C4-2B (cell line): ENCODE data around the gene MOV10L1.

Experiments used
- H3K27ac ChIP-seq: fragments of 450-650 bp; 2 replicates; pipeline ENCODE4 v1.5.1; 2017
- ZFX ChIP-seq: fragments of 450-650 bp; IDR thresholded peaks from 2 replicates; pipeline ENCODE4 v1.6.1; 2017
- TF ChIP-seq, protein P1 (sequence below): fragments of 450-650 bp; conservative IDR thresholded peaks from 2 replicates; pipeline ENCODE4 v1.5.1; 2017; ENCODE audit warnings: mild to moderate bottlenecking

The MOV10L1 gene

DNA sequence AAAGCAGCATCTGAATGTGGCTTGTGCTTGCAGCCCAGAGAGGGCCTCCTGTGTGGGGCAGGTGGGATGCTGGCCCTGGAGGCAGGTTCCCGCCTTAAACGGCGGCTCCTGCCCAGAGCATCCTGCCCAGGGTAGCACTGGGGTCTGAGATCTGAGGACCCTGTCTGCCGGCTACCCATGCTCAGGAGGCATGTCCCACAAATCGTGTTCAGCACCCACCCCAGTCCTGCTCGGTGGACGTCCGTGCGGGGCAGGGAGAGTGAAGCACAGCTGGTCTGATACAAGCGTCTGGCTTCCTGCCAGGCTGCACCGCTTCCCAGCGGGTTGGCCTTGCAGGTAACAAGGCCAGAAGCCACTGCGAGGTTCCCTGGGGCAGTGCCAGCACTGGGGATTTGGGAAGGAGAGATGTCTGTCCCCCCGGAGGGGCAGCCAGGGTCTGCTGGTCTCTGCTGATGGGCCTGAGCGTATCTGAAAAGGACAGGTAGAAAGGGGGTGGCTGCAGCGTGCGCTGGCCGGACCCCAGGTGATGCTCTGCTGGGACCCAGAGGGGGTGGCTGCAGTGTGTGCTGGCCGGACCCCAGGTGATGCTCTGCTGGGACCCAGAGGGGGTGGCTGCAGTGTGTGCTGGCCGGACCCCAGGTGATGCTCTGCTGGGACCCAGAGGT lies 99.5 kb downstream of the MOV10L1 start:
- H3K27ac ChIP-seq: peak overlapping the region; percentile 78

DNA sequence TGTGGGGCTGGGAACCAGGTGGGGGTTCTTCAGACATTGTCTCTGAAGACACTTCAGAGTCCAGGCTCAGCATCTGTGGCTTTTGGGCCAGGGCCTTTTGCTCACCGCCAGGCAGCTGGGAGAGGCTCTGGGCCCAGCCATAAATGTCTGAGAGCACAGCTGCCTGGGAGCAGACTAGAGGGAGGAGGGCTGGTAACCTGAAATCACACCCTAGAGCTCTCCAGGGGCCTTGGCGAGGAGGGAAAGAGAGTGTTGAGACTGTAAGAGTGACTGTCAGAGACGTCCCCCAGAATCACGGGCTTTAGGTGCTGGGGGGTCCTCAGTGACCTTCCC lies 100.0 kb downstream of the MOV10L1 start:
- peak overlapping the region; percentile 78 for H3K27ac ChIP-seq
- no peak for TF ChIP-seq ZFX
- TF ChIP-seq, protein P1, sequence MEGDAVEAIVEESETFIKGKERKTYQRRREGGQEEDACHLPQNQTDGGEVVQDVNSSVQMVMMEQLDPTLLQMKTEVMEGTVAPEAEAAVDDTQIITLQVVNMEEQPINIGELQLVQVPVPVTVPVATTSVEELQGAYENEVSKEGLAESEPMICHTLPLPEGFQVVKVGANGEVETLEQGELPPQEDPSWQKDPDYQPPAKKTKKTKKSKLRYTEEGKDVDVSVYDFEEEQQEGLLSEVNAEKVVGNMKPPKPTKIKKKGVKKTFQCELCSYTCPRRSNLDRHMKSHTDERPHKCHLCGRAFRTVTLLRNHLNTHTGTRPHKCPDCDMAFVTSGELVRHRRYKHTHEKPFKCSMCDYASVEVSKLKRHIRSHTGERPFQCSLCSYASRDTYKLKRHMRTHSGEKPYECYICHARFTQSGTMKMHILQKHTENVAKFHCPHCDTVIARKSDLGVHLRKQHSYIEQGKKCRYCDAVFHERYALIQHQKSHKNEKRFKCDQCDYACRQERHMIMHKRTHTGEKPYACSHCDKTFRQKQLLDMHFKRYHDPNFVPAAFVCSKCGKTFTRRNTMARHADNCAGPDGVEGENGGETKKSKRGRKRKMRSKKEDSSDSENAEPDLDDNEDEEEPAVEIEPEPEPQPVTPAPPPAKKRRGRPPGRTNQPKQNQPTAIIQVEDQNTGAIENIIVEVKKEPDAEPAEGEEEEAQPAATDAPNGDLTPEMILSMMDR: no peak

More for the DNA sequence above, 99.5 kb downstream of the MOV10L1 start:
- TF ChIP-seq, protein P1: no peak
- TF ChIP-seq ZFX: no peak

DNA sequence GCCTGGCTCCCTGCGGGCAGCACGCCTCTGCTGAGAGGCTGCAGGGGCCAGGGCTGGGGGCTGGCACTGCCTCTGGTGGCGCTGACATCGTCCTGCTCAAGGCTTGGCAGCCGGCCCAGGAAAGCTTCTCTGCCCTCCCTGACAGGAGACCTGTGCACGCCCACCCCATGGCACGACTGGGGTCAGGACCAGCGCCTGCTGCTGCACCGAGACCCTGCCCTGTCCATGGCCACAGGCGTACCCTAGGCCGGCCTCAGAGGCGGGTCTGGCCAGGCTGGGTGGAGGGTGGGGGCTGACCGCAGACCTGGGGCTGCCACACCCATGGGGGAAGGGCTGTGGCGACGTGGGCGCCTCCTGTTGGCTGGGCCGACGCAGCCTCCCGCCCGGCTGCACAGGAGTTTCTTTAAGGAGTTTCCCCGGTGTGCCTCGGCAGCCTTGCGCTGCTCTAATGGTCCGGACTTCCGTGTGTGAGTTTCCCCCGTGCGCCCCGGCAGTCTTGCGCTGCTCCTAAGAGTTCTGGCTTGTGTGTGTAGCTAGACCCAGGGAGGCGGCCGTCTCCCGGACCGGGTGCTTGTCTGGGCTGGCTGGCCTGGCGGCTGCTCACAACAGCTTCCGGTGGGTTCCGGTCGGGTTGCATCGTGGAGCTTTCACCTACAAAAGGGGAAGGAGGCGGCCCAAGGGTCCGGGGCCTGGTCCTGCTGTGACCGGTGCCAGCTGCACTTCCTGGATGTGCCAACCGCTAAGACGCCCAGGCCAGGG lies 100.6 kb downstream of the MOV10L1 start:
- TF ChIP-seq, protein P1: no peak; the same call in 1 of the 2 replicates
- peak overlapping the region; percentile 78 for H3K27ac ChIP-seq

DNA sequence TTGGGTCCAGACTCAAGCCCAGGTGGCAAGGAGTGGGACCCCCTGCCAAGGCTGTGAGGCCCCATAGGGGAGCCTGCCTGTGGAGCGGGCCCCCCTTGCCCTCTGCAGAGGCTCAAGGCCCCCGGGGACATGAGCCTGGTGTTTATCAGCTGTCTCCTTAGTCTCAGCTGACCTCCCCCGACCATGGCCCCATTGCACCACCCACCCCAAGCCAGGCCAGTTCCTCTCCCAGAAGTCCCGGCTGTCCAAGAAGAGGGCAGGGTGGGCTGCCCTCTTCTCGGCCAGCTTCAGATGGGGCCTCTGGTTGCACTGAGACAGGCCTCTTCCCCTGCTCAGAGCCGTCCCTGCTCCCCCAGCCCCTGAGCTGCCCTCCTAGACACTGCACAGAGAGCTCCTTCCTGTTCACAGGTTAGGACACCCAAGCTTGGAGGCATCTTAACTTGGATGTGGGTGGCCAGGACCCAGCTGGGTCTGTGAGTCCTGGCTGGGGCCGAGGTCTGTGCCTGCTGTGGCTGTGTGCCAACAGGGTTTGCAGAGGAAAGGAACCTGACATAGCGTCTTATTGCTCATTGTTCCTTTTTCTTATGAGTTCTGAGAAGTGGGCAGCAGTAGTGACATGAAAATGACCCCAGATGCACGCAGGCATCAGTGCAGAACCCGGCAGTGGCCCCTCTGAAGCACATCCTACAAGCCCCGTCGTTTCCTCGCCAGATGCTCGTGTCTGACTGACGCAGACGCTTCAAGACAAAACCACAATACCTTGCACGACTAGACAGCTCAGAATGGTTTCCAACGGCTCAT lies 101.3 kb downstream of the MOV10L1 start:
- TF ChIP-seq ZFX: no peak
- TF ChIP-seq, protein P1: no peak

DNA sequence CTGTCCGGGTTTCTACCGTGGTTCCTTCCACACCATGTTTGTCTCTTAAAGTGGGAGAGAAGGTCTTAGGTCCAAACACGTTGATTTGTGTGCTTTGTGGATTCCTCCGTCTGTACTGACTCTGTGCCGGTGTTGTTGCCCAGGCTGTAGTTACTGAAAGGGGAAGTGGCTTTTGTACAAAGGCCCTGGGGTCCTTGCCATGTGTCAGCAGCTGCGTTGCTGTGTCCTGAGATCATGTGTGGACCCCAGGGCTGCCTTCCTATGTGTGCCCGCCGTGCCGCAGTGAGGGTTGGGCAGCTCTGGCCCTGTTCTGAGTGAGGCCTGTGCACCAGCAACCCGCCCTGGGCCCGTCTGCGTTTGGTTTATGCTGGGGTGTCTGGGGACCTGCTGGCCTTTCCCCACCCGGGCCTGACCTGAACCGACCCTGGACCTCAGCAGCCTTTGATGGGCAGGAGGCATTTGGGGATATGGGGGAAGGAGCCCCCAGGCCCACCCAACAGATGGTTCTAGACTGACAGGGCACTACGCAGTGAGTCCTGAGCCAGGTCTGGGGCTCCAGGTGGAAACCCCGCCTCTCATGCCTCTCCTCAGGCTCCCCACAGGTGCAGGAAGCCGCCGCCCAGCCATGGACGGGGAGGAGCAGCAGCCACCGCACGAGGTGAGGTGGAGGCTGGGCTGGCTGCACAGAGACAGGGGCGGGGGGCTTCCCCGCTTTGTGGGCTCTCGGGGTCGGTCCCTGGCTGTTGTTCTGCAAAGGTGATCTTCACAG lies 102.8 kb downstream of the MOV10L1 start:
- H3K27ac ChIP-seq: peak overlapping the region; percentile 78; the same call in 1 of the 2 replicates

More for the DNA sequence above, 101.3 kb downstream of the MOV10L1 start:
- H3K27ac ChIP-seq: peak overlapping the region; percentile 78

DNA sequence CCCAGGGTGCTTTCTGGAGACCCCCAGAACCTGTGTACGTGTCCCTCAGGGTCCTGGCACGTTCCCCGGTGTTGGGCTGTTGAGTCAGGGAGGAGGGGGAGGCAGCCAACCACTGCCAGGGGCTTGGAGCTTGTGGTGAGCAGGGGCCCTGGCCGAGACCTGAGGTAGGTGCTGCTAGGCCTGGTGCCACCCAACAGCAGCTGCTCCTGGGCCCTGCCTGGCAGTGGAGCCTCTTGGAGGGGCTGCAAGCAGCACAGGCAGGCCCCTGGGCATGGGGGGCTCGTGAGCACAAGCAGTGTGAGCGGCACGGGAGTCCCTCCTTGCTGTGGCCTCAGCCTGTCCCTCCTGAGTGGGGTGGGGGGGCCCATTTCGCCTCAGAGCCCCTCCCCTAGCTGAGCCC lies 103.8 kb downstream of the MOV10L1 start:
- H3K27ac ChIP-seq: no peak overlapping the region

More for the DNA sequence above, 102.8 kb downstream of the MOV10L1 start:
- TF ChIP-seq ZFX: no peak
- TF ChIP-seq, protein P1: no peak

More for the DNA sequence above, 103.8 kb downstream of the MOV10L1 start:
- no peak for TF ChIP-seq ZFX
- TF ChIP-seq, protein P1: no peak
